HEK293T (cell line): ENCODE data around the gene ALG9.
A peak's percentile ranks its signal among the peaks of the same experiment; 100 is the strongest.

Source experiments
- ARNT ChIP-seq: fragments of 450-650 bp; IDR thresholded peaks from 2 replicates; pipeline ENCODE4 v1.6.1; 2017; ENCODE audit warnings: mild to moderate bottlenecking
- BHLHE40 ChIP-seq: fragments of 450-650 bp; IDR thresholded peaks from 2 replicates; pipeline ENCODE4 v1.6.1; 2016; ENCODE audit warnings: mild to moderate bottlenecking, moderate library complexity, borderline replicate concordance
- CTBP1 ChIP-seq: fragments of 450-650 bp; IDR thresholded peaks from 2 replicates; pipeline ENCODE4 v1.6.1; 2016; ENCODE audit warnings: borderline replicate concordance
- ELF4 ChIP-seq: fragments of 450-650 bp; IDR thresholded peaks from 2 replicates; pipeline ENCODE4 v1.6.1; 2017; ENCODE audit warnings: antibody characterized with exemption
- FOXK2 ChIP-seq: fragments of 450-650 bp; IDR thresholded peaks from 2 replicates; pipeline ENCODE4 v1.6.1; 2016; ENCODE audit warnings: mild to moderate bottlenecking
- FOXM1 ChIP-seq: fragments of 450-650 bp; IDR thresholded peaks from 2 replicates; pipeline ENCODE4 v1.6.1; 2017; ENCODE audit warnings: mild to moderate bottlenecking, borderline replicate concordance
- HDGF ChIP-seq: fragments of 450-650 bp; IDR thresholded peaks from 2 replicates; pipeline ENCODE4 v1.6.1; 2017; ENCODE audit warnings: antibody characterized with exemption, borderline replicate concordance
- L3MBTL2 ChIP-seq: fragments of 450-650 bp; conservative IDR thresholded peaks from 2 replicates; pipeline ENCODE4 v1.6.1; 2016; ENCODE audit warnings: mild to moderate bottlenecking
- SP1 ChIP-seq: fragments of 450-650 bp; IDR thresholded peaks from 2 replicates; pipeline ENCODE4 v1.6.1; 2017
- SUZ12 ChIP-seq: fragments of 450-650 bp; IDR thresholded peaks from 2 replicates; pipeline ENCODE4 v1.6.1; 2016; ENCODE audit warnings: mild to moderate bottlenecking
- TARDBP ChIP-seq: fragments of 450-650 bp; IDR thresholded peaks from 2 replicates; pipeline ENCODE4 v1.6.1; 2016
- ZNF384 ChIP-seq: fragments of 450-650 bp; IDR thresholded peaks from 2 replicates; pipeline ENCODE4 v1.6.1; 2016

DNA sequence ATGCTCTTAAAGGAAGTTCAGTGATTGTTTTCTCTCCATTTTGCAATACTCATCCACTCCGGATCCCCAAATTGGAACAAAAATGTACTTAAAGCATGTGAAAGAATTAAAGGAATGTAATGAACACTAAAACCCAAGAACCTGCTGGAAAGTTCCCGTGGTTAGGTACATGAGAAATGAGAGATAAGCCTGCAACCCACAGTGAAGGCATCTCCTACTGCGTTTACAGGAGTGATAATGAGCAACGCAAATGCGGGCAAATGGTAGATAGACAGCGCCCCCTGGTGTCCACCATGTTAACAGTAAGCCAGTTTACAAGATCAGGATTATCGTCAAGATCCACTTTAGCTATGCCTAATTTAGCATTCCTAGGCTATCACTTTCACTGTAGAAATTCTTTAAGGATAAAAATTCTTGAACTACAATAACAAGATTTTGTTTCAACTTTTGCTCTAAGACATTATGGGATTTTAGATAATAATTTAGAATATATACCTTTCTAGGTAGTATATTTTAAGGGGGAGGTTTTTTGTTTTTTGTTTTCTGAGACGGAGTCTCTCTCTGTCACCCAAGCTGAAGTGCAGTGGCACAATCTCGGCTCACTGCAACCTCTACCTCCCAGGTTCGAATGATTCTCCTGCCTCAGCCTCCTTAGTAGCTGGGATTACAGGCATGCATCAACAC, 29.9 kb downstream of the ALG9 start:
- 0 out of 2 replicates have a peak, but pooled peaks have one; percentile 12 for TF ChIP-seq CTBP1
- no peak for TF ChIP-seq SP1
- TF ChIP-seq ELF4: no peak
- no peak for TF ChIP-seq FOXK2
- no peak for TF ChIP-seq ZNF384
- no peak for TF ChIP-seq SUZ12
- no peak for TF ChIP-seq FOXM1
- no peak for TF ChIP-seq L3MBTL2
- TF ChIP-seq HDGF: no peak
- TF ChIP-seq TARDBP: no peak
- no peak for TF ChIP-seq ARNT
- no peak for TF ChIP-seq BHLHE40
